GM21381 (cell line): ENCODE results near the gene CFAP58.

Experiments used
- ATAC-seq: cut with Tn5 transposase; IDR thresholded peaks from one replicate; pipeline ENCODE4 v1.9.1; 2021; ENCODE audit warnings: mild to moderate bottlenecking, moderate library complexity; ENCODE audit not compliant: unreplicated experiment

CFAP58 gene

GRCh38 chr10:104359811-104360210, 6.2 kb downstream of the CFAP58 start:
- no peak for ATAC-seq

- no peak for ATAC-seq
Measured at GRCh38 chr10:104367904-104368303, 14.3 kb downstream of the CFAP58 start.

GRCh38 chr10:104368381-104368780, 14.7 kb downstream of the CFAP58 start:
- no peak for ATAC-seq

- ATAC-seq = no peak
Measured at GRCh38 chr10:104371753-104372152, 18.1 kb downstream of the CFAP58 start.

- no peak for ATAC-seq
Measured at GRCh38 chr10:104374591-104374990, 21.0 kb downstream of the CFAP58 start.

GRCh38 chr10:104376784-104377300, 23.2 kb downstream of the CFAP58 start:
- no peak for ATAC-seq

- ATAC-seq = no peak
Measured at GRCh38 chr10:104380336-104380735, 26.7 kb downstream of the CFAP58 start.

- ATAC-seq = peak; percentile 88
Measured at GRCh38 chr10:104387130-104387888, 33.7 kb downstream of the CFAP58 start.

- ATAC-seq = no peak
Measured at GRCh38 chr10:104388830-104389229, 35.2 kb downstream of the CFAP58 start.

- ATAC-seq = no peak
Measured at GRCh38 chr10:104391150-104391968, 37.7 kb downstream of the CFAP58 start.

- no peak for ATAC-seq
Measured at GRCh38 chr10:104391969-104392296, 38.3 kb downstream of the CFAP58 start.

- ATAC-seq = no peak
Measured at GRCh38 chr10:104393387-104393786, 39.8 kb downstream of the CFAP58 start.

GRCh38 chr10:104396581-104396980, 42.9 kb downstream of the CFAP58 start:
- no peak for ATAC-seq

- no peak for ATAC-seq
Measured at GRCh38 chr10:104403636-104404035, 50.0 kb downstream of the CFAP58 start.

GRCh38 chr10:104406715-104407650, 53.4 kb downstream of the CFAP58 start:
- no peak for ATAC-seq

GRCh38 chr10:104413528-104413927, 59.9 kb downstream of the CFAP58 start:
- ATAC-seq = no peak

- ATAC-seq = no peak
Measured at GRCh38 chr10:104415526-104416165, 62.0 kb downstream of the CFAP58 start.

- ATAC-seq = no peak
Measured at GRCh38 chr10:104416851-104417250, 63.2 kb downstream of the CFAP58 start.

- ATAC-seq = no peak
Measured at GRCh38 chr10:104417637-104418292, 64.1 kb downstream of the CFAP58 start.

- peak; percentile 94 for ATAC-seq
Measured at GRCh38 chr10:104424719-104425118, 71.1 kb downstream of the CFAP58 start.
